ENCODE data around the gene NCBP2L. TPM values are rescaled to one million over a fixed set of nuclear protein-coding genes. Genes with fewer than 3 reads are reported as not detected.

Gene NCBP2L
- polyA plus RNA-seq, 1 donor (not counting 4 experiments of a cell fraction or from before 2014, with no cell fraction given): not detected

GRCh38 chrX:107840971-107841370, 63.4 kb downstream of the NCBP2L start:
- dilution Hi-C loops (cut with MboI; ENCODE audit: extremely low pct_ligation_motif_present, low sequenced_read_pairs): no loop called here
- H3K27ac ChIP-seq (ENCODE audit: control insufficient read depth, insufficient read depth, low read length): no peak overlapping the region
- FAIRE-seq: no peak

GRCh38 chrX:107842715-107843400, 65.3 kb downstream of the NCBP2L start:
- Histone ChIP-seq H3K27me3 (ENCODE audit: control insufficient read depth, extremely low read depth, insufficient read depth, low read length) (no peaks in the 10 kb centered on the region), H3K36me3 (ENCODE audit: control insufficient read depth in 2 of 2, extremely low read depth in 1 of 2, insufficient read depth in 2 of 2, low read length in 2 of 2) (no peaks in the 10 kb centered on the region), H3K9me1 (ENCODE audit: control insufficient read depth, extremely low read depth, insufficient read depth, low read length) (no peaks in the 10 kb centered on the region), H3K4me1 (ENCODE audit: control insufficient read depth, extremely low read depth, insufficient read depth, low read length) (no peaks in the 10 kb centered on the region), H3K79me2 (ENCODE audit: control insufficient read depth, insufficient read depth, low read length) (no peaks in the 10 kb centered on the region), H2AFZ (ENCODE audit: control insufficient read depth, low read length) (no peak overlapping the region), H3K4me2 (ENCODE audit: control insufficient read depth, extremely low read depth, insufficient read depth, low read depth, low read length) (no peak overlapping the region), H3K9me3 (ENCODE audit: control insufficient read depth, low read depth, low read length) (no peaks in the 10 kb centered on the region), H3K27ac (ENCODE audit: control insufficient read depth, insufficient read depth, low read length) (no peak overlapping the region), H4K20me1 (ENCODE audit: control insufficient read depth, extremely low read depth, insufficient read depth, low read length) (no peaks in the 10 kb centered on the region), H3K4me3 (ENCODE audit: control insufficient read depth in 2 of 3, extremely low read depth in 1 of 3, insufficient read depth in 2 of 3, low read depth in 1 of 3, low read length in 3 of 3) (no peak overlapping the region), H3K9ac (ENCODE audit: control insufficient read depth, extremely low read depth, insufficient read depth, low read length) (no peak overlapping the region)
- DNase-seq (ENCODE audit: low read depth, low spot score): no peak
- TF ChIP-seq CTCF (optimal IDR thresholded peaks at IDR 0.05 in 1 of 3, IDR thresholded peaks at IDR 0.05 in 1 of 3, conservative IDR thresholded peaks at IDR 0.05 in 1 of 3; ENCODE audit: extremely low read depth in 1 of 3, insufficient read depth in 2 of 3, low read length in 3 of 3): no peak
- TF ChIP-seq EZH2 (IDR thresholded peaks at IDR 0.05; ENCODE audit: low read length): no peak
- FAIRE-seq: no peak
- dilution Hi-C loops (cut with MboI; ENCODE audit: extremely low pct_ligation_motif_present, low sequenced_read_pairs): no loop called here

More at GRCh38 chrX:107840971-107841370, 63.4 kb downstream of the NCBP2L start:
- no peaks in the 10 kb centered on the region for H3K4me1 ChIP-seq (ENCODE audit: control insufficient read depth, extremely low read depth, insufficient read depth, low read length)
- no peak for DNase-seq (ENCODE audit: low read depth, low spot score)
- no peaks in the 10 kb centered on the region for H3K9me1 ChIP-seq (ENCODE audit: control insufficient read depth, extremely low read depth, insufficient read depth, low read length)
- no peak overlapping the region for H3K4me2 ChIP-seq (ENCODE audit: control insufficient read depth, extremely low read depth, insufficient read depth, low read depth, low read length)
- no peaks in the 10 kb centered on the region for H3K79me2 ChIP-seq (ENCODE audit: control insufficient read depth, insufficient read depth, low read length)
- no peaks in the 10 kb centered on the region for H3K9me3 ChIP-seq (ENCODE audit: control insufficient read depth, low read depth, low read length)
- H4K20me1 ChIP-seq (ENCODE audit: control insufficient read depth, extremely low read depth, insufficient read depth, low read length): no peaks in the 10 kb centered on the region
- TF ChIP-seq CTCF (optimal IDR thresholded peaks at IDR 0.05 in 1 of 3, IDR thresholded peaks at IDR 0.05 in 1 of 3, conservative IDR thresholded peaks at IDR 0.05 in 1 of 3; ENCODE audit: extremely low read depth in 1 of 3, insufficient read depth in 2 of 3, low read length in 3 of 3) (no peak), EZH2 (IDR thresholded peaks at IDR 0.05; ENCODE audit: low read length) (no peak)
- H3K27me3 ChIP-seq (ENCODE audit: control insufficient read depth, extremely low read depth, insufficient read depth, low read length): no peaks in the 10 kb centered on the region
- no peak overlapping the region for H2AFZ ChIP-seq (ENCODE audit: control insufficient read depth, low read length)
- H3K36me3 ChIP-seq (ENCODE audit: control insufficient read depth in 2 of 2, extremely low read depth in 1 of 2, insufficient read depth in 2 of 2, low read length in 2 of 2): no peaks in the 10 kb centered on the region
- no peak overlapping the region for H3K9ac ChIP-seq (ENCODE audit: control insufficient read depth, extremely low read depth, insufficient read depth, low read length)
- no peak overlapping the region for H3K4me3 ChIP-seq (ENCODE audit: control insufficient read depth in 2 of 3, extremely low read depth in 1 of 3, insufficient read depth in 2 of 3, low read depth in 1 of 3, low read length in 3 of 3)

Other genes starting within 250 kb of the NCBP2L start
- 34.0 to 48.4 TPM (median 39.5 TPM) in 3 replicates for gene PRPS1, start 149.2 kb upstream of the NCBP2L start, polyA plus RNA-seq
- 24.6 to 48.5 TPM (median 35.8 TPM) in 3 replicates for gene TSC22D3, start 1.9 kb upstream of the NCBP2L start, polyA plus RNA-seq
- 8.9 to 9.6 TPM (median 9.4 TPM) in 3 replicates for gene MID2, start 48.1 kb downstream of the NCBP2L start, polyA plus RNA-seq
- gene TEX13B, start 204.6 kb downstream of the NCBP2L start, polyA plus RNA-seq: not detected in 3 replicates

Data from keratinocyte (primary cell).